ENCODE results near the gene GLDC. TPM values are rescaled to one million over a fixed set of nuclear protein-coding genes. Genes with fewer than 3 reads are reported as not detected.

Gene GLDC
- total and polyA plus RNA-seq, 9 donors, result 0.27 to 2.1 (median 0.64) TPM

DNA sequence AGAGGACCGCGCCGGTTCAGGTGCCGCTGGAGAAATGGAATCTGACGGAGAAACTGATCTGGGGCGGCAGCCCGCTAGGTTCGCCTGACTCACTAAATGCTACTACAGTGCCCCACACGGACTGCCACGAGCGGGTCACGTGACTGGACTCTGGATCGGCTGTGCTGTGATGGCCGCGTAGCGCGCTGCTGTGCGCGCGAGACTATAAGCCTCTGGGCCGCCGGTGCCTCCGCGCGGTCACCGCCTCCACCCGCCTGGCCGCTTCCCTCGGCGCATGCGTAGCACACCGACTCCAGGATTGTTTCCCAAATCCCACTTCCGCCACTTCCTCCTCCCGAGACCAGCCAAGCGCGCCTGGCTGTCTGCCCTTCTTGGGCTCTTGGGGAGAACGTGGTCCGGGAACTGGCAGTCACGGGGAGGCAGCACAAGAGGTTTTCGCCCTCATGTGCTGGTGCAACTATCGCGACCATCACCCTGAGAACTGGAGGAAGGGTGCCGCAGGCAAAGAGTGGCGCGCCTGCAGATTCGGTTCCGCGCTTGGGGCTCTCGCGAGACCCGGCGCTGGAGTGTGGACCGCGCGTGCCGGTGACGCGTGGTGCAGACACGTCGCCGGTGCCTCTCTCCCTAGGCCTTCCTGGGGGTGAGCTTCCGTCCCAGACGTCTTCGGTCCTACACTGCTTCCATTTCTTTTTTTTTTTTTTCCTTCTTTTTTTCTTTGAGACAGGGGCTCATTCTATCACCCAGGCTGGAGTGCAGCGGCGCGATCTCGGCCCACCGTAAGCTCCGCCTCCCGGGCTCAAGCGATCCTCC is 35.8 kb upstream of the GLDC start:
- peak; percentile 99 for DNase-seq
- H3K4me1 ChIP-seq (ENCODE audit: control insufficient read depth, insufficient read depth, low read length), result peaks cover 7% of the 10 kb centered on the region
- H3K27me3 ChIP-seq (ENCODE audit: control insufficient read depth, insufficient read depth, low read length), result no peaks in the 10 kb centered on the region
- H3K4me3 ChIP-seq (ENCODE audit: low read length), result peak overlapping the region; percentile 65
- under 1% methylated on average over 63 of the region's 72 CpGs for WGBS (ENCODE audit: insufficient coverage)
- no peaks in the 10 kb centered on the region for H3K36me3 ChIP-seq (ENCODE audit: control insufficient read depth, insufficient read depth, low read length)
- H3K9me3 ChIP-seq (replicated peaks; ENCODE audit: control insufficient read depth, low read depth, low read length), result no peaks in the 10 kb centered on the region
- H3K27ac ChIP-seq (ENCODE audit: low read length), result peak overlapping the region; percentile 96

DNA sequence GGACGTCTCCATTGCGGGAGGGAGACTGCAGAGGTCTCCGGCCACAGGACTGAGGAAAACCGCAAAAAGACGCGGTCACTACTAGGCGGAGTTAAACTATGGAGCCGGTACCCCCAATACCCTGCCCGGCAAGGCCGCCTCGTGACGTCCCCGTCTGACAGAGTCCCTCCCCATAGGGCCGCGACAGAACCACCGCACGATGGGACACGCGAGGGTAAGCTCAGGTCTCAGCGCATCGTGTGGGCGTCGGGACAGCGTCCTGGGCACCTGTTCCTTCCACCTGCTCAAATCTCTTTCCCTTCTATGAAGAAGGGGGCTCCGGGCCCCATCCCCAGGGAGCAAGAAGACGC is 35.2 kb upstream of the GLDC start:
- H3K9me3 ChIP-seq (replicated peaks; ENCODE audit: control insufficient read depth, low read depth, low read length), result no peaks in the 10 kb centered on the region
- H3K27ac ChIP-seq (ENCODE audit: low read length), result peak overlapping the region; percentile 96
- H3K4me3 ChIP-seq (ENCODE audit: low read length), result peak overlapping the region; percentile 65
- peak; percentile 73 for DNase-seq
- WGBS (ENCODE audit: insufficient coverage), result under 1% methylated on average over 26 of the region's 26 CpGs
- H3K36me3 ChIP-seq (ENCODE audit: control insufficient read depth, insufficient read depth, low read length), result no peaks in the 10 kb centered on the region
- H3K27me3 ChIP-seq (ENCODE audit: control insufficient read depth, insufficient read depth, low read length), result no peaks in the 10 kb centered on the region
- peaks cover 7% of the 10 kb centered on the region for H3K4me1 ChIP-seq (ENCODE audit: control insufficient read depth, insufficient read depth, low read length)

DNA sequence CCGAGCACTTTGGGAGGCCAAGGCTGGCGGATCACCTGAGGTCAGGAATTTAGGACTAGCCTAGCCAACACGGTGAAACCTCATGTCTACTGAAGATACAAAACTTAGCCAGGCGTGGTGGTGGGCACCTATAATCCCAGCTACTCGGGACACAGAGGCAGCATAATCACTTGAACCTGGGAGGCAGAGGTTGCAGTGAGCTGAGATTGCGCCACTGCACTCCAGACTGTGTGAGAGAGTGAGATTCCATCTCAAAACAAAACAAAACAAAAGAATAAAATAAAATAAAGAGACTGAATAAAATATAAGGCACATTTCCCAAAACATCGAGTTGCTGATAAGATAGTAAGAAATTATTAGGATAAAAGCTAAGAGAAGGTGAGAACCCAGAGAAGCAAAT is 32.3 kb upstream of the GLDC start:
- Histone ChIP-seq H3K9me3 (replicated peaks; ENCODE audit: control insufficient read depth, low read depth, low read length) (no peaks in the 10 kb centered on the region), H3K4me3 (ENCODE audit: low read length) (no peak overlapping the region), H3K4me1 (ENCODE audit: control insufficient read depth, insufficient read depth, low read length) (peaks cover 7% of the 10 kb centered on the region), H3K36me3 (ENCODE audit: control insufficient read depth, insufficient read depth, low read length) (no peaks in the 10 kb centered on the region), H3K27me3 (ENCODE audit: control insufficient read depth, insufficient read depth, low read length) (no peaks in the 10 kb centered on the region), H3K27ac (ENCODE audit: low read length) (no peak overlapping the region)
- no peak for DNase-seq
- 88% methylated on average over 2 of the region's 7 CpGs for WGBS (ENCODE audit: insufficient coverage)

GRCh38 chr9:6676254-6676921 is 30.9 kb upstream of the GLDC start:
- 77% methylated on average over 4 of the region's 6 CpGs for WGBS (ENCODE audit: insufficient coverage)
- H3K9me3 ChIP-seq (replicated peaks; ENCODE audit: control insufficient read depth, low read depth, low read length), result no peaks in the 10 kb centered on the region
- no peak overlapping the region for H3K27ac ChIP-seq (ENCODE audit: low read length)
- H3K36me3 ChIP-seq (ENCODE audit: control insufficient read depth, insufficient read depth, low read length), result no peaks in the 10 kb centered on the region
- H3K4me3 ChIP-seq (ENCODE audit: low read length), result no peak overlapping the region
- no peaks in the 10 kb centered on the region for H3K4me1 ChIP-seq (ENCODE audit: control insufficient read depth, insufficient read depth, low read length)
- no peaks in the 10 kb centered on the region for H3K27me3 ChIP-seq (ENCODE audit: control insufficient read depth, insufficient read depth, low read length)
- DNase-seq, result no peak

DNA sequence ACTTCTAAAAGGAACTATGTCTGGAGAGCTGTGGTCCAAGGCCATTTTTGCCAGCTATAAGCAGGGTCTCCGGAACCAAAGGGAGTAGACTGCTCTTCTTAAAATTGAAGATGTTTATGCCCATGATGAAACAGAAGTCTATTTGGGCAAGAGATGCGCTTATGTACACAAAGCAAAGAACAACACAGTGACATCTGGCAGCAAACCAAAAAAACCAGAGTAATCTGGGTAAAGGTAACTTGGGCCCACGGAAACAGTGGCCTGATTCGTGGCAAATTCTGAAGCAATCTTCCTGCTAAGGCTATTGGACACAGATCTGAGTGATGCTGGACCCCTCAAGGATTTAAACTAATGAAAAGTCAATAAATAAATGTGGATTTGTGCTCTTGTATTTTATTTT is 29.7 kb upstream of the GLDC start:
- Histone ChIP-seq H3K36me3 (ENCODE audit: control insufficient read depth, insufficient read depth, low read length) (no peaks in the 10 kb centered on the region), H3K9me3 (replicated peaks; ENCODE audit: control insufficient read depth, low read depth, low read length) (no peaks in the 10 kb centered on the region), H3K27me3 (ENCODE audit: control insufficient read depth, insufficient read depth, low read length) (no peaks in the 10 kb centered on the region), H3K4me1 (ENCODE audit: control insufficient read depth, insufficient read depth, low read length) (no peaks in the 10 kb centered on the region), H3K4me3 (ENCODE audit: low read length) (no peak overlapping the region), H3K27ac (ENCODE audit: low read length) (no peak overlapping the region)
- 86% methylated on average over 3 of the region's 4 CpGs for WGBS (ENCODE audit: insufficient coverage)
- DNase-seq, result no peak

GRCh38 chr9:6673326-6674025 is 27.9 kb upstream of the GLDC start:
- Histone ChIP-seq H3K36me3 (ENCODE audit: control insufficient read depth, insufficient read depth, low read length) (no peaks in the 10 kb centered on the region), H3K27me3 (ENCODE audit: control insufficient read depth, insufficient read depth, low read length) (no peaks in the 10 kb centered on the region), H3K9me3 (replicated peaks; ENCODE audit: control insufficient read depth, low read depth, low read length) (no peaks in the 10 kb centered on the region), H3K4me1 (ENCODE audit: control insufficient read depth, insufficient read depth, low read length) (no peaks in the 10 kb centered on the region), H3K4me3 (ENCODE audit: low read length) (no peak overlapping the region), H3K27ac (ENCODE audit: low read length) (no peak overlapping the region)
- DNase-seq, result no peak
- no CpG with 5 or more reads among the region's 1 CpG for WGBS (ENCODE audit: insufficient coverage)

GRCh38 chr9:6672118-6672517 is 26.6 kb upstream of the GLDC start:
- Histone ChIP-seq H3K36me3 (ENCODE audit: control insufficient read depth, insufficient read depth, low read length) (no peaks in the 10 kb centered on the region), H3K4me1 (ENCODE audit: control insufficient read depth, insufficient read depth, low read length) (no peaks in the 10 kb centered on the region), H3K4me3 (ENCODE audit: low read length) (no peak overlapping the region), H3K9me3 (replicated peaks; ENCODE audit: control insufficient read depth, low read depth, low read length) (no peaks in the 10 kb centered on the region), H3K27me3 (ENCODE audit: control insufficient read depth, insufficient read depth, low read length) (no peaks in the 10 kb centered on the region), H3K27ac (ENCODE audit: low read length) (no peak overlapping the region)
- WGBS (ENCODE audit: insufficient coverage), result no CpG with 5 or more reads among the region's 3 CpGs
- DNase-seq, result no peak

GRCh38 chr9:6671416-6671815 is 25.9 kb upstream of the GLDC start:
- 100% methylated on average over 1 of the region's 4 CpGs for WGBS (ENCODE audit: insufficient coverage)
- Histone ChIP-seq H3K9me3 (replicated peaks; ENCODE audit: control insufficient read depth, low read depth, low read length) (no peaks in the 10 kb centered on the region), H3K27me3 (ENCODE audit: control insufficient read depth, insufficient read depth, low read length) (no peaks in the 10 kb centered on the region), H3K27ac (ENCODE audit: low read length) (no peak overlapping the region), H3K36me3 (ENCODE audit: control insufficient read depth, insufficient read depth, low read length) (no peaks in the 10 kb centered on the region), H3K4me1 (ENCODE audit: control insufficient read depth, insufficient read depth, low read length) (no peaks in the 10 kb centered on the region), H3K4me3 (ENCODE audit: low read length) (no peak overlapping the region)
- DNase-seq, result no peak

DNA sequence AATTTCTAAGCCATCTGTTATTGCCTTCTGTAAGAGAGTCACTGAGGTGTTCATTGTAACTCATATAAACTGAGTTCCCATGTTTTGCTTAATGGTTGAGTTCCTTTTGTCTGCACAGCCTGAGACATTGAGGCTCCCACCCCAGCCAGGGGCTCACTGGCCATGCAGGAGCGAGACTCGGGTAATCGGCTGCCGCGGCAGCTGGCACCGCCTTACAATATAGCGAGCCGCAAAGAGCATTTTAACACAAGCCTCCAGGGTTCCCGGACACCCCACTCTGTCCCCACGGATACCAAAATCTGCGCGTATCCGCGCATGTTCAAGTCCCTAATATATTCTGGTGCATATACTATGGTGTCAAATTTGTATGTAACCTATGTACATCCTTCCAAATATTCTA is 24.4 kb upstream of the GLDC start:
- no peak for DNase-seq
- H3K27ac ChIP-seq (ENCODE audit: low read length), result no peak overlapping the region
- no peaks in the 10 kb centered on the region for H3K4me1 ChIP-seq (ENCODE audit: control insufficient read depth, insufficient read depth, low read length)
- no peaks in the 10 kb centered on the region for H3K9me3 ChIP-seq (replicated peaks; ENCODE audit: control insufficient read depth, low read depth, low read length)
- H3K36me3 ChIP-seq (ENCODE audit: control insufficient read depth, insufficient read depth, low read length), result no peaks in the 10 kb centered on the region
- WGBS (ENCODE audit: insufficient coverage), result 91% methylated on average over 9 of the region's 14 CpGs
- H3K4me3 ChIP-seq (ENCODE audit: low read length), result no peak overlapping the region
- no peaks in the 10 kb centered on the region for H3K27me3 ChIP-seq (ENCODE audit: control insufficient read depth, insufficient read depth, low read length)

DNA sequence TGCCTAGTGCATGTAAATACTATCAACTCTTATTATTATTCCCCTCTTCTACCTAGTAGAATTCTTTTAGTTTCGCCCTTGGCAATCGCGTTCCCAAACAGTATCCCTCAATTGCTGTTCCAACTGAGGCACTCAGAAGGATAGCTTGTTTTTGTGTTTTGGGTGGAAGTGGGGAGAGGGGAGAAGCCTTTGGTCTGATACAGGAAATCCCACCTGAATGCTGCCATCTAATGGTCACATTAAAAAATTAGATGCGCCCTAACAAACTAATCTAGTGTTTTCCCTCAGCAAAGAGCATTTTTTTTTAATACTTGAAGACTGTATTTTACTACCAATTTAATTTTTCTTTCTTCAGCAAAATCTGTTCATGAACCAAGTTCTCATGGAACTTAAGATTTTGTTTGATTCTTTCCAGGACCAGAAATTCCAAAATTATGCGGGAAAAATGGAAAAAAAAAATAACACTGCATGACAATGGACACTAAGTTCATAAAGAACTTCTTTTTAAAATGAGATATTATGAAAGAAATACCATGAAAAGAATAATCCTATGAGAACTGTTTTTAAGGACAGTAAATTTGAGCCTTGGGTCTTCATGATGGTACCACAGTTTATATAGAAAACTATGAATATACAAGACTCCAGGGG is 22.2 kb upstream of the GLDC start:
- no peak overlapping the region for H3K4me3 ChIP-seq (ENCODE audit: low read length)
- no CpG with 5 or more reads among the region's 5 CpGs for WGBS (ENCODE audit: insufficient coverage)
- H3K27me3 ChIP-seq (ENCODE audit: control insufficient read depth, insufficient read depth, low read length), result no peaks in the 10 kb centered on the region
- no peaks in the 10 kb centered on the region for H3K9me3 ChIP-seq (replicated peaks; ENCODE audit: control insufficient read depth, low read depth, low read length)
- no peaks in the 10 kb centered on the region for H3K36me3 ChIP-seq (ENCODE audit: control insufficient read depth, insufficient read depth, low read length)
- no peaks in the 10 kb centered on the region for H3K4me1 ChIP-seq (ENCODE audit: control insufficient read depth, insufficient read depth, low read length)
- DNase-seq, result peak; percentile 30
- no peak overlapping the region for H3K27ac ChIP-seq (ENCODE audit: low read length)

Data from muscle of leg (tissue), 11 donors.